Measurements from ENCODE around the gene CUEDC1.

The CUEDC1 gene

GRCh38 chr17:57972151-57972550, 16.9 kb upstream of the CUEDC1 start:
- TF ChIP-seq, protein P1, sequence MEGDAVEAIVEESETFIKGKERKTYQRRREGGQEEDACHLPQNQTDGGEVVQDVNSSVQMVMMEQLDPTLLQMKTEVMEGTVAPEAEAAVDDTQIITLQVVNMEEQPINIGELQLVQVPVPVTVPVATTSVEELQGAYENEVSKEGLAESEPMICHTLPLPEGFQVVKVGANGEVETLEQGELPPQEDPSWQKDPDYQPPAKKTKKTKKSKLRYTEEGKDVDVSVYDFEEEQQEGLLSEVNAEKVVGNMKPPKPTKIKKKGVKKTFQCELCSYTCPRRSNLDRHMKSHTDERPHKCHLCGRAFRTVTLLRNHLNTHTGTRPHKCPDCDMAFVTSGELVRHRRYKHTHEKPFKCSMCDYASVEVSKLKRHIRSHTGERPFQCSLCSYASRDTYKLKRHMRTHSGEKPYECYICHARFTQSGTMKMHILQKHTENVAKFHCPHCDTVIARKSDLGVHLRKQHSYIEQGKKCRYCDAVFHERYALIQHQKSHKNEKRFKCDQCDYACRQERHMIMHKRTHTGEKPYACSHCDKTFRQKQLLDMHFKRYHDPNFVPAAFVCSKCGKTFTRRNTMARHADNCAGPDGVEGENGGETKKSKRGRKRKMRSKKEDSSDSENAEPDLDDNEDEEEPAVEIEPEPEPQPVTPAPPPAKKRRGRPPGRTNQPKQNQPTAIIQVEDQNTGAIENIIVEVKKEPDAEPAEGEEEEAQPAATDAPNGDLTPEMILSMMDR (IDR thresholded peaks at IDR 0.05), result no peak
- Histone ChIP-seq H3K4me3 (no peak overlapping the region), H3K27ac (no peak overlapping the region), H3K27me3 (no peaks in the 10 kb centered on the region), H3K36me3 (peaks cover 49 to 57% (median 51%) of the 10 kb centered on the region in 3 donors), H3K9me3 (no peaks in the 10 kb centered on the region), H3K4me1 (peaks cover 0 to 11% (median 2%) of the 10 kb centered on the region in 4 donors)
- DNase-seq, result no peak
- intact Hi-C loops (cut with DNase I; ENCODE audit: low total_unique reads), result no loop called here

- Histone ChIP-seq H3K4me3 (no peak overlapping the region), H3K27me3 (no peaks in the 10 kb centered on the region), H3K4me1 (peaks cover 0 to 11% (median 2%) of the 10 kb centered on the region in 4 donors), H3K9me3 (no peaks in the 10 kb centered on the region), H3K36me3 (peaks cover 44 to 51% (median 46%) of the 10 kb centered on the region in 3 donors), H3K27ac (no peak overlapping the region)
- intact Hi-C loops (cut with DNase I; ENCODE audit: low total_unique reads), result no loop called here
- TF ChIP-seq, protein P1 (IDR thresholded peaks at IDR 0.05), result no peak
- DNase-seq, result no peak
Observed at GRCh38 chr17:57971572-57971971, 16.4 kb upstream of the CUEDC1 start.

DNA sequence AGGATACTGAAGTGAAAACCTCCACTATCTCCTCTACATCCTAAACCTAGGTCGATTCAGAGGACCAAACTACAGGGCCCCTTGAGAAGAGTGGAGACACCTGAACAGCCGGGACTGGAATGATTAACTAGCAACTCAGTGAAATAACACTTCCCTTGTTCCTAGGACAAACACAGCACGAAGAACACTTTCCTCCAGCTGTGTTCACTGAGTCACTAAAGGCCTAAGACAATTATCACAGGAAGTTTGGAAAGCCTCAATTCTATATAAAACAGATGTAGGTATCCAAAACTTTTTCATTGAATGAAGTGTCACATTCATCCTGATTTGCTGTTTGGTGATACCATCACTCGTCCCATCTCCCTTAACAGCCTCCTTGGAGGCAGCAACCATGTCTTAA, 15.5 kb upstream of the CUEDC1 start:
- TF ChIP-seq, protein P1 (IDR thresholded peaks at IDR 0.05), result no peak
- Histone ChIP-seq H3K4me1 (peaks cover 0 to 9% (median 1%) of the 10 kb centered on the region in 4 donors), H3K4me3 (no peak overlapping the region), H3K36me3 (peaks cover 35 to 42% (median 37%) of the 10 kb centered on the region in 3 donors), H3K9me3 (no peaks in the 10 kb centered on the region), H3K27ac (no peak overlapping the region), H3K27me3 (no peaks in the 10 kb centered on the region)
- intact Hi-C loops (cut with DNase I; ENCODE audit: low total_unique reads), result no loop called here
- no peak for DNase-seq

- Histone ChIP-seq H3K9me3 (no peaks in the 10 kb centered on the region), H3K4me3 (no peak overlapping the region), H3K27me3 (no peaks in the 10 kb centered on the region), H3K4me1 (no peaks in the 10 kb centered on the region), H3K27ac (no peak overlapping the region), H3K36me3 (peaks cover 15 to 23% (median 18%) of the 10 kb centered on the region in 3 donors)
- no peak for DNase-seq
- TF ChIP-seq, protein P1 (IDR thresholded peaks at IDR 0.05), result no peak
- intact Hi-C loops (cut with DNase I; ENCODE audit: low total_unique reads), result no loop called here
Observed at GRCh38 chr17:57968456-57968855, 13.2 kb upstream of the CUEDC1 start.

DNA sequence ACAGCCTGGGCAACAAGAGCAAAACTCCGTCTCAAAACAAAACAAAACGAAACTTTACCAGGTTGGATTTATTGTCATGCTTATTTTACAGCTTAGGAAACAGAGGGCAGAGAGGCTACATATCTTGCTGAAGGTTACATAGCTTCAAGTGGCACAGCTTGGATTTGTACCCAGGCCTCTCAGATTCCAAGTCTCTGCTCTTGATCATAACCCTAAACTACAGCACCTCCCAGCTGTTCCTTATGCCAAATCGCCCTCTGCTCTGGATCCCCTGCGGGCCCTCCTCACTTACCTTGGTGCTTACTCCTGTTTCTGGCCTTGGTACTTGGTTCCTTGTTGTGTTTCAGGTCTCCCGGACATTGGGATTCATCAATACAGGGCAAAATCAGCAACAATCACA, 11.7 kb upstream of the CUEDC1 start:
- H3K4me3 ChIP-seq, result no peak overlapping the region
- TF ChIP-seq, protein P1 (IDR thresholded peaks at IDR 0.05), result no peak
- no peak for DNase-seq
- H3K9me3 ChIP-seq, result no peaks in the 10 kb centered on the region
- intact Hi-C loops (cut with DNase I; ENCODE audit: low total_unique reads), result no loop called here
- no peak overlapping the region for H3K27ac ChIP-seq
- H3K27me3 ChIP-seq, result no peaks in the 10 kb centered on the region
- H3K4me1 ChIP-seq, result no peaks in the 10 kb centered on the region
- H3K36me3 ChIP-seq, result peaks cover under 1 to 7% (median 5%) of the 10 kb centered on the region in 3 donors

DNA sequence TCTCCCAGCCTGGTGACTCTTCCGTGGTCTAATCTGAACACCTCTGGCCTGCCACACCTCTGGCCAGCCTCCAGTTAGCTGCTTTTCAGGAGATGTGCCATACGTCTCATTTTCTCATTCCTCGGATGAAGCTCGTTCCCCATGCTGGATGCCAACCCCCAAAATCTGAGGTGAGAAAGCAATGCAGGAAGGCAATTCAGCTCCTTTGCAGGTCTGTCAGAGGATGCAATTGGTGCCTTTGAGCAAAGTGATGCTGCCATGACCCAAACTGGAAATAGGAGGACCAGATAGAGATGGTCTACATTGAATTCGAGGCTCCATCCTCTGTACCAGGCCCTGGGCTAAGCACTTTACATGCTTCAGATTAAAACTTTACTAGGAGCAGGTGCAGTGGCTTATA, 11.0 kb upstream of the CUEDC1 start:
- no peaks in the 10 kb centered on the region for H3K4me1 ChIP-seq
- intact Hi-C loops (cut with DNase I; ENCODE audit: low total_unique reads), result no loop called here
- H3K4me3 ChIP-seq, result no peak overlapping the region
- no peaks in the 10 kb centered on the region for H3K27me3 ChIP-seq
- peaks cover 0 to 1% (median 0%) of the 10 kb centered on the region in 3 donors for H3K36me3 ChIP-seq
- no peaks in the 10 kb centered on the region for H3K9me3 ChIP-seq
- no peak overlapping the region for H3K27ac ChIP-seq
- TF ChIP-seq, protein P1 (IDR thresholded peaks at IDR 0.05), result no peak
- no peak for DNase-seq
